Measurements from ENCODE around the gene ZNF587.
"Not testable (repeated sequence)": the region's sequence is repeated elsewhere in the genome, so short reads cannot be mapped to it uniquely, and the experiment has no call there.

Gene ZNF587

GRCh38 chr19:57823608-57824007 is 26.1 kb upstream of the ZNF587 start:
- DNase-seq = not testable (repeated sequence)

DNA sequence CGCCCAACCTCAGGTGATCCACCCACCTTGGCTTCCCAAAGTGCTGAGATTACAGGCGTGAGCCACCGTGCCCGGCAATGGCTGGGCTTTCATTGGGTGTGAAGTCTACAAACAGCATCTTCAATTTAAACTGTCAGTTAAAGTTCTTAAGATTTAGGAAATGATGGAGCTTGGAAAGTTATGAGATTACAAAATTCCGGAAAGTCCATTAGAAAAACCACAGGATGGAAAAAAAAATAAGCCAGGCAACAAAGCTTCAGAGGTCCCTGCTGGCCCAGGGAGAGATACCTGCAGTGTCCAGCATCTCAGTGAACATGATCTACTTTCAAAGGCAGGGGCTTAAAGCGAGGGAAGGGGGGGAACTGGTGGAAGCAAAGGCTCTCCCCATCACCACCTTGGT is 24.1 kb upstream of the ZNF587 start:
- DNase-seq = no peak

GRCh38 chr19:57829316-57829715 is 20.3 kb upstream of the ZNF587 start:
- DNase-seq = no peak

DNA sequence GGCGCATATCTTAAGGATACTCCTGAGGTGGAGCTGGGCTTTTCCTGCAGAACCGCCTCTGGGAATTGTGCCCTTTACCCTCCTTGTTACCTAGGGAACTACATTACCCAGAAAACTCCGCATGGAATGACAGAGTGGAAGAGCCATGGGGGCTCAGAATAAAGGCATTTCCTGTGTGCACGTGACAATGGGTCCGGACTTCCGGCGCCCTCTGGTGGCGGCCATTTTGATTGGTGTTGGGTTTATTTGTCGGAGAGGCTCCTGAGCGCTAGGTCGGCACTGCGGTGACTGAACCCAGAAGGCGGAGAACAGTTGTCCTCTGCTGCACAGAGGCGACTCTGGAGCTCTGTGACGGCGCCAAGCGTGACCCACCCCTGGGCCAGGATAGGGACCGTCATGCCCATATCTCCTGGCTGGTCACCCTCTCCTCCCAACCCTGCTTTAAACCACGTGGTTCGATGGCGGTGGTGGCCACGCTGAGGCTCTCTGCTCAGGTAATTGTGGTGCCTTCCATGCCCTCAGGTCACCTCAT is 19.5 kb upstream of the ZNF587 start, which contains the start of gene ZNF587B:
Gene ZNF587B, plus strand, starts transcription at position 229 of the 532 bp plus-strand sequence. Its CDS starts 230 bp downstream, at position 459.
- DNase-seq = no peak

- not testable (repeated sequence) for DNase-seq
Measured at GRCh38 chr19:57836991-57837390, 12.7 kb upstream of the ZNF587 start.

GRCh38 chr19:57838622-57839191 is 11.0 kb upstream of the ZNF587 start:
- not testable (repeated sequence) for DNase-seq

DNA sequence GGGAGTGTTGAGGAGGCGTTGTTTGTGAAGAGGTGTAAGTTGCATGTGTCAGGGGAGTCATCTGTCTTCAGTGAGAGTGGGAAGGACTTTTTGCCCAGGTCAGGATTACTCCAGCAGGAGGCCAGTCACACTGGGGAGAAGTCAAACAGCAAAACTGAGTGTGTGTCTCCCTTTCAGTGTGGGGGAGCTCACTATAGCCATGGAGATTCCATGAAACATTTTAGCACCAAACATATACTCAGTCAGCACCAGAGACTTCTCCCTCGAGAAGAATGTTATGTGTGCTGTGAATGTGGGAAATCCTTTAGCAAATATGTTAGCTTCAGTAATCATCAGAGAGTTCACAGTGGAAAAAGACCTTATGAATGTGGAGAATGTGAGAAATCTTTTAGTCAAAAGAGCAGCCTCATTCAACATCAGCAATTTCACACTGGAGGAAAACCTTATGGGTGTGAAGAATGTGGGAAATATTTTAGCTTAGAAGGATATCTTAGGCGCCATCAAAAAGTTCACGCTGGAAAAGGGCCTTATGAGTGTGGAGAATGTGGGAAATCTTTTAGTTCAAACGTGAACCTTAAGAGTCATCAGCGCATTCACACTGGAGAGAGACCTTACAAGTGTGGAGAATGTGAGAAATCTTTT is 8.4 kb upstream of the ZNF587 start:
- DNase-seq = no peak

GRCh38 chr19:57847164-57847563 is 2.5 kb upstream of the ZNF587 start:
- not testable (repeated sequence) for DNase-seq

- DNase-seq = not testable (repeated sequence)
Measured at GRCh38 chr19:57849162-57849665, 445 bp upstream of the ZNF587 start.

- DNase-seq = no peak
Measured at GRCh38 chr19:57850553-57851017, 926 bp downstream of the ZNF587 start.

DNA sequence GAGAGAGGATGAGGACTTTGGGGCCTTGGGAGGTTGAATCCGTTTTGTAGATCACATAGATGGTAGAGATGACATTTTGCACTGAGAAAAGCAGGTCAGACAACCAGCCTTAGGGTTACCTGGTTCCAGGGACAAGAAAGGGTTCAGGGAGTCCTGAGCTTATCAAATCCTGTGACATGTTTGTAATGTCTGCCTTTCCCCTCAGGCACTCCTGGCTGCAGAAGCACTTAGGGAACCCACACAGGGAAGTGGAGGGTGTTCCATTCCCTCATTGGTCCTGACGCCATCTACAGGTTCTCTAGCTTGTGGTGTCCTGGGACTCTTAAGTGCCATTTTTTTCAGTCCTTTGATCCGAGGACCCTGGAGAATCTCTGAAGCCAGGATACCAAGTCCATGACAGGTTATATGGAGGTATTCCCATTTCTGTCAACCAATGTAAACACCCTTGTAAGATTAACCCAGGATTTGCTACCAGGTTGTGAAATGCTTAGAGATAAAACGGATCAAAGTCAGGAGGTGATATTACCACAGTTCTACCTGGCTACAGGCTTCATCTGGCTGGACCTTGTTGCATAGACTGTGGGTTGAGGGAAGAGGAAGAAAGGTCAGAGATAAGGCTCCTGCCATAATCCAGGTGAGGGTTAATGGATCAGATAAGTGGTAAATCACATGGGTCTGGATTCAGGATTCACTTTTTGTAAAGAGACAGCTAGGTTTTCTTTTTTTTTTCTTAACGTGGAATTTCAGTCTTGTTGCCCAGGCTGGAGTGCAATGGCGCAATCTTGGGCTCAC is 2.3 kb downstream of the ZNF587 start:
- DNase-seq = not testable (repeated sequence)

DNA sequence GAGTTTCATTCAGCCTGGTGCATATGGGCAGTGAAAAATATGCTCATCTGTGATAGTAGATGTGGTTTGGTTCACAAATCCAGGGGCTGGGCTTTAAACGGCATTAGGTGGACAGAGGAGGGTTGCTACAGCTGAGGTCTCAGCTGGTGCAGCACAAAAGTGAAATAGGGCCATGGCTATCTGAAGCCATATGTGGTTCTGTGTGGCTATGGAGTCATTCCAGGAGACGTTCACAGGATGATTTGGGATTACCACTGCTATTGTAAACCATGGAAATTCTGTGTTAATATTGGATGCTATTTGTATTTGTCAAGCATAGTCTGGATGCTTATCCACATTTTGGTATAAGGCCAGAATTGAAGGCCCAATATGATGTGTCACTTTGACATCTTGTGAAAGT is 4.5 kb downstream of the ZNF587 start:
- DNase-seq = not testable (repeated sequence)

DNA sequence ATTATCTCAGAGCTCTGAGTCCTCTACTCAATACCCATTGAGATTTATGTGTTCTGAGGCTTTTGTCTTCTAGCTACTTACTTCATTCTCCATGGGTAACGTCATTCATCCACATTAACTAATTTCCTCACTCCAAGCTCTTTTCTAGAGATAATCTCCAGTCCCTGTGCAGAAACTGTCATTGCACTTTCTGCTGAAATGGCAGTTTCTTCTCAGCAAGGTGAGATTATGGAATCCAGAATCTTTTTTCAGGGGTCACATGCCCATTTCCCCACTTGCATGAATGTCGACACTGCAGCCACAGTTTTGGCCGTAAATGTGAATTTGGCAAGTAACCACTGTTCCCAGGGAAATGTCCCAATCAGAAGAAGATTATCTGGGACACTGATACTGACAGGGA is 12.7 kb downstream of the ZNF587 start:
- not testable (repeated sequence) for DNase-seq

- DNase-seq = no peak
Measured at GRCh38 chr19:57867868-57868492, 18.3 kb downstream of the ZNF587 start.

DNA sequence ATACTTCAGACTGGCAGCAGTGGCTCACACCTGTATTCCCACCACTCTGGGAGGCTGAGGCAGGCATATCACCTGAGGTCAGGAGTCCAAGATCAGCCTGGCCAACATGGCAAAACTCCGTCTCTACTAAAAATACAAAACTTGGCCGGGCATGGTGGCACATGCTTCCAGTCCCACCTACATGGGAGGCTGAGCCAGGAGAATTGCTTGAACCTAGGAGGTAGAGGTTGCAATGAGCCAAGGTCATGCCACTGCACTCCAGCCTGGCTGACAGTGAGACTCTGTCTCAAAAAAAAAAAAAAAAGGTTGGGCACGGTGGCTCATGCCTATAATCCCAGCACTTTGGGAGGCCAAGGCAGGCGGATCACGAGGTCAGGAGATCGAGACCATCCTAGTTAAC is 20.0 kb downstream of the ZNF587 start:
- not testable (repeated sequence) for DNase-seq

DNA sequence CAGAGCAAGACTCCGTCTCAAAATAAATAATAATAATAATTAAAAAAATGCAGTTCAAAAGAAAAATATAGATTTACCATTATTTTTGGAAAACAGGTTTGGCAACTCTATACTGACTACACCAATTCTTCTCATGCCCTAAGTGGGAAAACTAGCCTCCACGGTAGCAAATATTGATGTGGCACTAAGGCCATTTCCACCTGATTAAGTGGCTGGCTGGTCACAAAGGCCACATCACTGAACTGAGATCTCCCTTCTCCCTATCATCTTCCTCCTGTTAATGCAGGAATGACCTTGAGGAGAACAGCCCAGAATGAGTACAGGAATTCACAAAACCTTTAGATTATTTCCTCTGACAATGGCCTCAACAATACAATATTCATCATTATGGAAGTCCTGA is 20.6 kb downstream of the ZNF587 start:
- no peak for DNase-seq

DNA sequence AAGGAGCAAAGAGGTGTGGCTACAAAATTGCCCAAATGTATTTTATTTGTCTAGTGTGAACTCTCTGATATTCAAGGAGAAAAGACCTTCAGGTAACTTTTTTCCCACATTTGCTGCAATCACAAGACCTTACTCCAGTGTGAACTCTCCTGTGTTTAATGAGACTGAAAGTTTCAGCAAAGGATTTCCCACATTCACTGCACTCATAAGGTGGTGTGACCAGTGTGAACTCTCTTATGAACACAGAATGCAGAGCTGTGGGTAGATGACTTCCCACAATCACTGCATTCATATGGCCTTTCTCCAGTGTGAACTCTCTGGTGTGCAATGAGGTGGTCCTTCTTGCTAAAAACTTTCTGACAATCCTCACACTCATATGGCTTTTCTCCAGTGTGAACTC is 22.8 kb downstream of the ZNF587 start:
- DNase-seq = no peak

- not testable (repeated sequence) for DNase-seq
Measured at GRCh38 chr19:57873883-57874799, 24.5 kb downstream of the ZNF587 start.

GRCh38 chr19:57886046-57886445 is 36.4 kb downstream of the ZNF587 start:
- DNase-seq = no peak

DNA sequence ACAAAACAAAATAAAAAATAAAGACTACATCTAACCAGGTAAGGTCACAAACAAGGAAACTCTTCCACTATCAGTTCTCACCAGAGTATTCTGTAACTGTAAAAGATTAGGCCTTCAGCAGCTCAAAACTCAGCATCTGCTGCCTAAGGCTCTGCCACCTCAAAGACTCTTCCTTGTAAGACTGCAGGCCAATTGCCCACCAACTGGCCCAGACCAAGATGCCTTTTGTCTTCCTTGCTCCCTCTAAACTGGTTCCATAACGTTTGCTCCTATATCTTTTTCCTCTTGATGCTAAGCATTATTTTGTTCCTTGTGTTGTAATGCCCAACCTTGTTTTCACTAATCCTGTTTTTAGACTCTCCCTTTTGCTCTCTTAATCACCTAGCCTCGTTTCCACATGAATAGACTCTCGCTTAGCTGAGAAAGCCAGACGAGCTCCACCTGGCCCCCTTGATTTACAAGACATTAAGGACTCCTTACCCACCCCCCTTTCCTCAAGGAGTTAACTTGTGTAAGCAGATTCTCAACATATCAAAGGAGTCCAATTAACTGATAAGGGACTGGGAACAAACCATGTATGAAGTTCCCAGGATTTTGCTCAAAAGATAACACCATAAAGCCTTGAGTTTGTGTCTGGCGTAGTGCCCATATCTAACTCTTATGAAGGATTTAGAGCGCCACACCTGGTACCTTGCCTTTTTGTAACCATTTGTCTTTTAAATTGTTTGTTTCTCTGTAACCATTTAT is 37.7 kb downstream of the ZNF587 start:
- no peak for DNase-seq

GRCh38 chr19:57888107-57888559 is 38.5 kb downstream of the ZNF587 start:
- no peak for DNase-seq
